GM23338 (cell line): ENCODE measurements around the gene NEK7. TPM values are rescaled to one million over a fixed set of nuclear protein-coding genes. Genes with fewer than 3 reads are reported as not detected.

ENCODE experiments used
- ATAC-seq: fragments of 200-7000 bp; cut with Tn5 transposase; 3 replicates; pipeline ENCODE4 v1.9.1; 2020
- DNase-seq: peaks from one replicate; pipeline ENCODE4 v3.0.0-alpha.2; 2015; ENCODE audit warnings: low spot score
- H2AFZ ChIP-seq: fragments of 200-600 bp; sonication (generic); 2 replicates; pipeline ENCODE4 v1.8.0; 2016; ENCODE audit warnings: antibody characterized with exemption, mild to moderate bottlenecking, moderate library complexity
- H3F3A ChIP-seq: fragments of 200-600 bp; sonication (generic); replicated peaks from 2 replicates; pipeline ENCODE4 v1.8.0; 2017; ENCODE audit warnings: antibody characterized with exemption, mixed run types, low read depth
- H3K27ac ChIP-seq: fragments of 200-600 bp; sonication (generic); 2 replicates; pipeline ENCODE4 v1.6.1; 2016; ENCODE audit warnings: low read depth
- H3K27me3 ChIP-seq: fragments of 200-600 bp; sonication (generic); 2 replicates; pipeline ENCODE4 v1.8.0; 2016; ENCODE audit warnings: mild to moderate bottlenecking, mixed run types, moderate library complexity; ENCODE audit not compliant: insufficient read depth
- H3K36me3 ChIP-seq: fragments of 200-600 bp; sonication (generic); 2 replicates; pipeline ENCODE4 v1.8.0; 2016; ENCODE audit warnings: mild to moderate bottlenecking; ENCODE audit not compliant: insufficient read depth
- H3K4me1 ChIP-seq: fragments of 200-600 bp; sonication (generic); 2 replicates; pipeline ENCODE4 v1.8.0; 2016; ENCODE audit warnings: mild to moderate bottlenecking, moderate library complexity; ENCODE audit not compliant: insufficient read depth
- H3K4me2 ChIP-seq: fragments of 200-600 bp; sonication (generic); 2 replicates; pipeline ENCODE4 v1.7.1; 2017; ENCODE audit warnings: mixed run types
- H3K4me3 ChIP-seq: fragments of 200-600 bp; sonication (generic); 2 replicates; pipeline ENCODE4 v1.6.1; 2016; ENCODE audit warnings: mixed run types
- H3K79me2 ChIP-seq: fragments of 200-600 bp; sonication (generic); replicated peaks from 2 replicates; pipeline ENCODE4 v1.8.0; 2017; ENCODE audit warnings: mild to moderate bottlenecking; ENCODE audit not compliant: insufficient read depth
- H3K9me2 ChIP-seq: fragments of 200-600 bp; sonication (generic); 2 replicates; pipeline ENCODE4 v1.8.0; 2017; ENCODE audit not compliant: insufficient read depth
- H4K20me1 ChIP-seq: fragments of 200-600 bp; sonication (generic); replicated peaks from 2 replicates; pipeline ENCODE4 v1.8.0; 2017; ENCODE audit warnings: mild to moderate bottlenecking; ENCODE audit not compliant: insufficient read depth
- H3K27ac Mint-ChIP-seq: 2 replicates; pipeline ENCODE4 v1.8.0; 2020; ENCODE audit warnings: inconsistent platforms, mild to moderate bottlenecking, moderate library complexity, mixed read lengths
- H3K27me3 Mint-ChIP-seq: 3 replicates; pipeline ENCODE4 v1.8.0; 2022; ENCODE audit warnings: low read depth, mild to moderate bottlenecking, moderate library complexity, mixed read lengths, inconsistent platforms; ENCODE audit not compliant: insufficient read depth, poor library complexity
- H3K36me3 Mint-ChIP-seq: 3 replicates; pipeline ENCODE4 v1.8.0; 2021; ENCODE audit warnings: low read depth, mild to moderate bottlenecking, inconsistent platforms, moderate library complexity, mixed read lengths
- H3K4me1 Mint-ChIP-seq: 3 replicates; pipeline ENCODE4 v1.8.0; 2020; ENCODE audit warnings: mild to moderate bottlenecking, inconsistent platforms, mixed read lengths
- H3K4me3 Mint-ChIP-seq: 3 replicates; pipeline ENCODE4 v1.8.0; 2021; ENCODE audit warnings: moderate library complexity, mild to moderate bottlenecking, inconsistent platforms, mixed read lengths
- H3K9me3 Mint-ChIP-seq: 3 replicates; pipeline ENCODE4 v1.8.0; 2020; ENCODE audit warnings: moderate library complexity, mild to moderate bottlenecking, inconsistent platforms, mixed read lengths
- CREB1 ChIP-seq: fragments of 250-450 bp; sonication (Bioruptor Pico); IDR thresholded peaks from 2 replicates; pipeline ENCODE4 v1.5.0; 2020; ENCODE audit warnings: low read depth, mild to moderate bottlenecking, moderate library complexity
- ETS1 ChIP-seq: IDR thresholded peaks from 2 replicates; pipeline ENCODE4 v1.6.1; 2016; ENCODE audit warnings: antibody characterized with exemption
- EZH2 ChIP-seq: fragments of 200-600 bp; sonication (generic); IDR thresholded peaks from one replicate; pipeline ENCODE4 v1.8.0; 2017; ENCODE audit warnings: antibody characterized with exemption, mild to moderate bottlenecking, low read depth; ENCODE audit not compliant: unreplicated experiment
- EZH2phosphoT487 ChIP-seq: fragments of 200-600 bp; sonication (generic); IDR thresholded peaks from one replicate; pipeline ENCODE4 v1.8.1; 2018; ENCODE audit warnings: antibody characterized with exemption; ENCODE audit not compliant: unreplicated experiment
- JUNB ChIP-seq: IDR thresholded peaks from one replicate; pipeline ENCODE4 v1.6.1; 2016; ENCODE audit warnings: antibody characterized with exemption; ENCODE audit not compliant: unreplicated experiment
- NANOG ChIP-seq: IDR thresholded peaks from 2 replicates; pipeline ENCODE4 v1.6.1; 2016; ENCODE audit warnings: antibody characterized with exemption, borderline replicate concordance
- POLR2AphosphoS5 ChIP-seq: IDR thresholded peaks from 2 replicates; pipeline ENCODE4 v1.6.1; 2016; ENCODE audit warnings: antibody characterized with exemption, low read depth
- REST ChIP-seq: IDR thresholded peaks from one replicate; pipeline ENCODE4 v1.6.1; 2018; ENCODE audit warnings: antibody characterized with exemption; ENCODE audit not compliant: unreplicated experiment
- STAT1 ChIP-seq: IDR thresholded peaks from one replicate; pipeline ENCODE4 v1.6.1; 2016; ENCODE audit warnings: antibody characterized with exemption; ENCODE audit not compliant: unreplicated experiment
- ZNF114 ChIP-seq: fragments of 250-450 bp; sonication (Bioruptor Pico); IDR thresholded peaks from 2 replicates; pipeline ENCODE4 v1.5.0; 2020; ENCODE audit warnings: mild to moderate bottlenecking, moderate library complexity
- ZNF331 ChIP-seq: fragments of 250-450 bp; sonication (Bioruptor Pico); IDR thresholded peaks from 2 replicates; pipeline ENCODE4 v1.5.0; 2020; ENCODE audit warnings: low read depth, mild to moderate bottlenecking, moderate library complexity
- polyA plus RNA-seq: library from polyadenylated mRNA; unstranded; fragments of >200 nt; fragmentation: Nextera tagmentation; extraction: Ambion mirVana; gene quantifications from 2 replicates; pipeline ENCODE4 v1.2.1, GENCODE V29; 2016
- total RNA-seq: library from RNA; depleted of rRNA; stranded (reverse); fragments of >200 nt; shearing (Covaris generic); gene quantifications from 2 replicates; pipeline ENCODE4 v1.2.3, GENCODE V29; 2014
- TF ChIP-seq, protein P1 (sequence below), 2 experiments: fragments of 200-600 bp in 1 of 2; sonication (generic) in 1 of 2; conservative IDR thresholded peaks; 2 replicates each; pipeline versions ENCODE4 v1.5.1 to v1.6.1; 2016 to 2017; ENCODE audit warnings: antibody characterized with exemption in 2 of 2, low read depth in 2 of 2, mild to moderate bottlenecking in 2 of 2, moderate library complexity in 1 of 2
- TF ChIP-seq, protein P2 (sequence below): fragments of 250-450 bp; sonication (Bioruptor Pico); IDR thresholded peaks from 2 replicates; pipeline ENCODE4 v1.5.0; 2020; ENCODE audit warnings: mild to moderate bottlenecking, moderate library complexity

NEK7 gene
- total and polyA plus RNA-seq, 2 experiments from 2014 or later: 4.8 to 15.3 TPM

- Histone ChIP-seq H3K27ac (no peak overlapping the region), H2AFZ (no peak overlapping the region), H3F3A (no peaks in the 10 kb centered on the region), H3K4me2 (no peak overlapping the region), H3K9me2 (no peaks in the 10 kb centered on the region), H4K20me1 (no peaks in the 10 kb centered on the region), H3K4me1 (peaks cover 24% of the 10 kb centered on the region), H3K4me3 (no peak overlapping the region), H3K27me3 (no peaks in the 10 kb centered on the region), H3K79me2 (peaks cover 100% of the 10 kb centered on the region), H3K36me3 (no peaks in the 10 kb centered on the region)
- DNase-seq (no peak), ATAC-seq (no peak)
- TF ChIP-seq REST (no peak), ETS1 (no peak), NANOG (no peak), ZNF114 (CRISPR knock-in tag) (no peak), EZH2 (no peak), POLR2AphosphoS5 (no peak), JUNB (no peak), STAT1 (no peak), ZNF331 (no peak), EZH2phosphoT487 (no peak), CREB1 (no peak)
- TF ChIP-seq, protein P1, sequence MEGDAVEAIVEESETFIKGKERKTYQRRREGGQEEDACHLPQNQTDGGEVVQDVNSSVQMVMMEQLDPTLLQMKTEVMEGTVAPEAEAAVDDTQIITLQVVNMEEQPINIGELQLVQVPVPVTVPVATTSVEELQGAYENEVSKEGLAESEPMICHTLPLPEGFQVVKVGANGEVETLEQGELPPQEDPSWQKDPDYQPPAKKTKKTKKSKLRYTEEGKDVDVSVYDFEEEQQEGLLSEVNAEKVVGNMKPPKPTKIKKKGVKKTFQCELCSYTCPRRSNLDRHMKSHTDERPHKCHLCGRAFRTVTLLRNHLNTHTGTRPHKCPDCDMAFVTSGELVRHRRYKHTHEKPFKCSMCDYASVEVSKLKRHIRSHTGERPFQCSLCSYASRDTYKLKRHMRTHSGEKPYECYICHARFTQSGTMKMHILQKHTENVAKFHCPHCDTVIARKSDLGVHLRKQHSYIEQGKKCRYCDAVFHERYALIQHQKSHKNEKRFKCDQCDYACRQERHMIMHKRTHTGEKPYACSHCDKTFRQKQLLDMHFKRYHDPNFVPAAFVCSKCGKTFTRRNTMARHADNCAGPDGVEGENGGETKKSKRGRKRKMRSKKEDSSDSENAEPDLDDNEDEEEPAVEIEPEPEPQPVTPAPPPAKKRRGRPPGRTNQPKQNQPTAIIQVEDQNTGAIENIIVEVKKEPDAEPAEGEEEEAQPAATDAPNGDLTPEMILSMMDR (conservative IDR thresholded peaks at IDR 0.05; ENCODE audit: low read depth in 2 of 2): no peak
- TF ChIP-seq, protein P2, sequence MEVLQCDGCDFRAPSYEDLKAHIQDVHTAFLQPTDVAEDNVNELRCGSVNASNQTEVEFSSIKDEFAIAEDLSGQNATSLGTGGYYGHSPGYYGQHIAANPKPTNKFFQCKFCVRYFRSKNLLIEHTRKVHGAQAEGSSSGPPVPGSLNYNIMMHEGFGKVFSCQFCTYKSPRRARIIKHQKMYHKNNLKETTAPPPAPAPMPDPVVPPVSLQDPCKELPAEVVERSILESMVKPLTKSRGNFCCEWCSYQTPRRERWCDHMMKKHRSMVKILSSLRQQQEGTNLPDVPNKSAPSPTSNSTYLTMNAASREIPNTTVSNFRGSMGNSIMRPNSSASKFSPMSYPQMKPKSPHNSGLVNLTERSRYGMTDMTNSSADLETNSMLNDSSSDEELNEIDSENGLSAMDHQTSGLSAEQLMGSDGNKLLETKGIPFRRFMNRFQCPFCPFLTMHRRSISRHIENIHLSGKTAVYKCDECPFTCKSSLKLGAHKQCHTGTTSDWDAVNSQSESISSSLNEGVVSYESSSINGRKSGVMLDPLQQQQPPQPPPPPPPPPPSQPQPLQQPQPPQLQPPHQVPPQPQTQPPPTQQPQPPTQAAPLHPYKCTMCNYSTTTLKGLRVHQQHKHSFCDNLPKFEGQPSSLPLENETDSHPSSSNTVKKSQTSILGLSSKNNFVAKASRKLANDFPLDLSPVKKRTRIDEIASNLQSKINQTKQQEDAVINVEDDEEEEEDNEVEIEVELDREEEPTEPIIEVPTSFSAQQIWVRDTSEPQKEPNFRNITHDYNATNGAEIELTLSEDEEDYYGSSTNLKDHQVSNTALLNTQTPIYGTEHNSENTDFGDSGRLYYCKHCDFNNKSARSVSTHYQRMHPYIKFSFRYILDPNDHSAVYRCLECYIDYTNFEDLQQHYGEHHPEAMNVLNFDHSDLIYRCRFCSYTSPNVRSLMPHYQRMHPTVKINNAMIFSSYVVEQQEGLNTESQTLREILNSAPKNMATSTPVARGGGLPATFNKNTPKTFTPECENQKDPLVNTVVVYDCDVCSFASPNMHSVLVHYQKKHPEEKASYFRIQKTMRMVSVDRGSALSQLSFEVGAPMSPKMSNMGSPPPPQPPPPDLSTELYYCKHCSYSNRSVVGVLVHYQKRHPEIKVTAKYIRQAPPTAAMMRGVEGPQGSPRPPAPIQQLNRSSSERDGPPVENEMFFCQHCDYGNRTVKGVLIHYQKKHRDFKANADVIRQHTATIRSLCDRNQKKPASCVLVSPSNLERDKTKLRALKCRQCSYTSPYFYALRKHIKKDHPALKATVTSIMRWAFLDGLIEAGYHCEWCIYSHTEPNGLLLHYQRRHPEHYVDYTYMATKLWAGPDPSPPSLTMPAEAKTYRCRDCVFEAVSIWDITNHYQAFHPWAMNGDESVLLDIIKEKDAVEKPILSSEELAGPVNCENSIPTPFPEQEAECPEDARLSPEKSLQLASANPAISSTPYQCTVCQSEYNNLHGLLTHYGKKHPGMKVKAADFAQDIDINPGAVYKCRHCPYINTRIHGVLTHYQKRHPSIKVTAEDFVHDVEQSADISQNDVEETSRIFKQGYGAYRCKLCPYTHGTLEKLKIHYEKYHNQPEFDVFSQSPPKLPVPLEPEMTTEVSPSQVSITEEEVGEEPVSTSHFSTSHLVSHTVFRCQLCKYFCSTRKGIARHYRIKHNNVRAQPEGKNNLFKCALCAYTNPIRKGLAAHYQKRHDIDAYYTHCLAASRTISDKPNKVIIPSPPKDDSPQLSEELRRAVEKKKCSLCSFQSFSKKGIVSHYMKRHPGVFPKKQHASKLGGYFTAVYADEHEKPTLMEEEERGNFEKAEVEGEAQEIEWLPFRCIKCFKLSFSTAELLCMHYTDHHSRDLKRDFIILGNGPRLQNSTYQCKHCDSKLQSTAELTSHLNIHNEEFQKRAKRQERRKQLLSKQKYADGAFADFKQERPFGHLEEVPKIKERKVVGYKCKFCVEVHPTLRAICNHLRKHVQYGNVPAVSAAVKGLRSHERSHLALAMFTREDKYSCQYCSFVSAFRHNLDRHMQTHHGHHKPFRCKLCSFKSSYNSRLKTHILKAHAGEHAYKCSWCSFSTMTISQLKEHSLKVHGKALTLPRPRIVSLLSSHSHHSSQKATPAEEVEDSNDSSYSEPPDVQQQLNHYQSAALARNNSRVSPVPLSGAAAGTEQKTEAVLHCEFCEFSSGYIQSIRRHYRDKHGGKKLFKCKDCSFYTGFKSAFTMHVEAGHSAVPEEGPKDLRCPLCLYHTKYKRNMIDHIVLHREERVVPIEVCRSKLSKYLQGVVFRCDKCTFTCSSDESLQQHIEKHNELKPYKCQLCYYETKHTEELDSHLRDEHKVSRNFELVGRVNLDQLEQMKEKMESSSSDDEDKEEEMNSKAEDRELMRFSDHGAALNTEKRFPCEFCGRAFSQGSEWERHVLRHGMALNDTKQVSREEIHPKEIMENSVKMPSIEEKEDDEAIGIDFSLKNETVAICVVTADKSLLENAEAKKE (CRISPR knock-in tag): no peak
- no peaks in the 10 kb centered on the region for H3K9me3 Mint-ChIP-seq
- H3K27ac Mint-ChIP-seq: no peak overlapping the region
- H3K4me1 Mint-ChIP-seq: peaks cover 56% of the 10 kb centered on the region
- H3K4me3 Mint-ChIP-seq: no peak overlapping the region
- H3K27me3 Mint-ChIP-seq: no peaks in the 10 kb centered on the region
- H3K36me3 Mint-ChIP-seq: no peaks in the 10 kb centered on the region
Measured at GRCh38 chr1:198165927-198166647, 9.3 kb downstream of the NEK7 start.
